ENCODE data around the gene PPM1B. TPM values are rescaled to one million over a fixed set of nuclear protein-coding genes. Genes with fewer than 3 reads are reported as not detected.

Gene PPM1B
- 20.6 and 20.8 TPM in 2 replicates for total RNA-seq

DNA sequence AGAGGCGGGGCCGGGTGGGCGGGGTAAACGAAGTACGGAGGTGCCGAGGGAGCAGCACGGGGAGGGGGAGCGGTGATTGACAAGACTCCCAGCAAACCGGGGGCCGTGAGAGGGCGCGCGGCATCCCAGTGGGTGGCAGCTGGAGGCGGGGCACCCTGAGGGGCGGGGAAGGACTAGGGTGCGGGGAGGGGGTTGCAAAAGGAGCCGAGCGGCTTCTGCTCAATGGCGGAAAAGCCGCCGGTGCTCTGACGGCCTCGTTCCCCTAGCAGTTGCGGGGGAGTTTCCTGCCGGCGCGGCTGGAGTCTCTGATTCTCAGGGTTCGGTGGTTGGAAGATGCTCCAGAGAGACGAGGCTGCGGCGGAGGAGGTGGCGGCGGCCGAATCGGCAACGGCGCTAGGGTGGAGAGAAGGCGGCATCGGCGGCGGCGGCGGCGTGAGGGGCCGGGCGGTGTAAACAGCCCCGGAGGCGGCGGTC, at the start of gene PPM1B:
PPM1B (plus strand) TSS at position 195 of the 474 bp plus-strand sequence. CDS start 32,325 bp downstream, outside the sequence.

Small RNAs within 50 kb of the gene (small RNA-seq; reads per million reads assigned to genes)
- gene RNU6-566P, result not detected

Other genes with a start within 250 kb of the PPM1B start
- 40.0 and 50.1 TPM in 2 replicates for gene LRPPRC, start 172.9 kb upstream of the PPM1B start, total RNA-seq
- not detected in 2 replicates for gene SLC3A1, start 106.6 kb downstream of the PPM1B start, total RNA-seq
- 43.0 and 47.7 TPM in 2 replicates for gene PREPL, start 192.6 kb downstream of the PPM1B start, total RNA-seq
- gene CAMKMT, start 193.1 kb downstream of the PPM1B start, total RNA-seq, result 7.5 and 9.1 TPM in 2 replicates